Ascending aorta (tissue), 2 donors: ENCODE data around the gene BCL3. TPM values are rescaled to one million over a fixed set of nuclear protein-coding genes. Genes with fewer than 3 reads are reported as not detected.
A peak's percentile ranks its signal among the peaks of the same experiment; 100 is the strongest.
"Not testable (repeated sequence)": the region's sequence is repeated elsewhere in the genome, so short reads cannot be mapped to it uniquely, and the experiment has no call there.

Experiments
- DNase-seq, 2 donors: peaks; one replicate each; pipeline ENCODE4 v3.0.0-alpha.2; 2019; ENCODE audit warnings: low spot score in 2 of 2
- H3K27ac ChIP-seq, 2 donors: fragments of 200-600 bp; sonication (generic); one replicate each; pipeline ENCODE4 v1.5.1; 2016 to 2017; ENCODE audit warnings: mild to moderate bottlenecking in 1 of 2
- H3K27me3 ChIP-seq: fragments of 200-600 bp; sonication (generic); one replicate; pipeline ENCODE4 v1.5.1; 2017
- H3K36me3 ChIP-seq, 2 donors: fragments of 200-600 bp; sonication (generic); one replicate each; pipeline ENCODE4 v1.5.1; 2016
- H3K4me1 ChIP-seq, 2 donors: fragments of 200-600 bp; sonication (generic); one replicate each; pipeline ENCODE4 v1.5.1; 2016 to 2017; ENCODE audit warnings: mild to moderate bottlenecking in 1 of 2
- H3K4me3 ChIP-seq, 2 donors: fragments of 200-600 bp; sonication (generic); one replicate each; pipeline ENCODE4 v1.5.1; 2016 to 2017; ENCODE audit warnings: mild to moderate bottlenecking in 1 of 2
- H3K9me3 ChIP-seq, 2 donors: fragments of 200-600 bp; sonication (generic); one replicate each; pipeline ENCODE4 v1.5.1; 2016
- CTCF ChIP-seq, 3 experiments: fragments of 200-600 bp in 2 of 3; fragments of 450-650 bp in 1 of 3; sonication (generic) in 2 of 3; IDR thresholded peaks; one replicate each; pipeline ENCODE4 v1.5.1; 2016 to 2019; ENCODE audit warnings: antibody characterized with exemption in 3 of 3, mild to moderate bottlenecking in 1 of 3, moderate library complexity in 1 of 3
- intact Hi-C: fragments of 100-400 bp; cut with DNase I; formaldehyde crosslinking; loops from one replicate; pipeline ENCODE4 v1.15.1; 2023
- total RNA-seq: library from RNA; depleted of rRNA; stranded (reverse); fragments of >200 nt; gene quantifications from one replicate; pipeline ENCODE4 v1.1.0, GENCODE V29; 2016

Gene BCL3
- total RNA-seq, 1 donor from 2014 or later = 66.2 TPM

- H3K36me3 ChIP-seq = no peaks in the 10 kb centered on the region
- no peak for DNase-seq
- H3K4me1 ChIP-seq = peaks cover 0 to 2% of the 10 kb centered on the region in 2 donors
- H3K27me3 ChIP-seq = no peaks in the 10 kb centered on the region
- no peak overlapping the region for H3K27ac ChIP-seq
- TF ChIP-seq CTCF (IDR thresholded peaks at IDR 0.05) = no peak
- intact Hi-C loops = no loop called here
- H3K9me3 ChIP-seq = no peaks in the 10 kb centered on the region
- no peak overlapping the region for H3K4me3 ChIP-seq
Measured at GRCh38 chr19:44767295-44768180, 19.0 kb downstream of the BCL3 start.

- H3K4me1 ChIP-seq = peaks cover 0 to 2% of the 10 kb centered on the region in 2 donors
- no peaks in the 10 kb centered on the region for H3K27me3 ChIP-seq
- DNase-seq = peak; percentile 84 to 96
- no peaks in the 10 kb centered on the region for H3K36me3 ChIP-seq
- H3K4me3 ChIP-seq = no peak overlapping the region
- intact Hi-C loops = loop anchor here (1.0 kb wide), 2 partner anchors 46 to 81 kb away; no protein-coding TSS in a partner anchor
- TF ChIP-seq CTCF (IDR thresholded peaks at IDR 0.05) = peak; percentile 80 to 91 (median 85)
- peak overlapping the region in 1 of 2 donors; percentile 5 for H3K27ac ChIP-seq
- H3K9me3 ChIP-seq = no peaks in the 10 kb centered on the region
Measured at GRCh38 chr19:44770550-44771257, 22.2 kb downstream of the BCL3 start.

- H3K4me3 ChIP-seq = not testable (repeated sequence)
Measured at GRCh38 chr19:44772144-44772543, 23.6 kb downstream of the BCL3 start.

GRCh38 chr19:44772959-44773358, 24.5 kb downstream of the BCL3 start:
- TF ChIP-seq CTCF (IDR thresholded peaks at IDR 0.05) = no peak
- no peak for DNase-seq
- no peak overlapping the region for H3K27ac ChIP-seq
- H3K9me3 ChIP-seq = no peaks in the 10 kb centered on the region
- no peak overlapping the region for H3K4me3 ChIP-seq
- H3K27me3 ChIP-seq = no peaks in the 10 kb centered on the region
- H3K36me3 ChIP-seq = no peaks in the 10 kb centered on the region
- intact Hi-C loops = no loop called here
- peaks cover 2 to 4% of the 10 kb centered on the region in 2 donors for H3K4me1 ChIP-seq

More at GRCh38 chr19:44772144-44772543, 23.6 kb downstream of the BCL3 start:
- H3K27me3 ChIP-seq, H3K9me3 ChIP-seq, H3K4me1 ChIP-seq, DNase-seq, H3K36me3 ChIP-seq, intact Hi-C loops, H3K27ac ChIP-seq: not testable (repeated sequence)

GRCh38 chr19:44775676-44776240, 27.2 kb downstream of the BCL3 start:
- DNase-seq = no peak
- Histone ChIP-seq H3K36me3 (no peaks in the 10 kb centered on the region), H3K4me1 (peaks cover 0 to 5% of the 10 kb centered on the region in 2 donors), H3K27me3 (no peaks in the 10 kb centered on the region), H3K4me3 (no peak overlapping the region), H3K27ac (no peak overlapping the region), H3K9me3 (no peaks in the 10 kb centered on the region)
- TF ChIP-seq CTCF (IDR thresholded peaks at IDR 0.05) = no peak
- intact Hi-C loops = no loop called here
